Dedifferentiated amniotic fluid mesenchymal stem cell (primary cell): ENCODE data around the gene PVALEF.

Source experiments
- DNase-seq: peaks from one replicate; pipeline ENCODE4 v3.0.0-alpha.2; 2016; ENCODE audit errors: extremely low spot score

Gene PVALEF

DNA sequence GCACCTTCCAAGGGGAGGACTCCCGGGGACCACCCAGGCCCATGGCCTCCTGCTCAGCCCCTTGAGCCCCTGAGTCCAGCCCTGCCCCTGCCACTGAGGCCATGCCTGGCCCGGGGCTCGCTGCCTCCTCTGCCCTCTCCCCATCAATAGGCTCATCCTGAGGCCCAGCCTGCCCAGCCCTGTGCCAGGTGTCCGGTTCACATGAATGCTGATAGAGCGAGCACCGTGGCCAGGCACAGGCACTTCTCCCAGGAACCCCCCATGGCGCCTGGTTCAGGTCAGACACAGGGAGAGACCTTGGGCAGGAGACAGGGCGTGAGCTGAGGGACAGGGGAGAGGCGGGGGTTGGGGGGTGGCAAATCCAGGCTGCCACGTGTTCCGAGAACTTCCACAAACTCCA lies 2.8 kb upstream of the PVALEF start:
- DNase-seq, result no peak

DNA sequence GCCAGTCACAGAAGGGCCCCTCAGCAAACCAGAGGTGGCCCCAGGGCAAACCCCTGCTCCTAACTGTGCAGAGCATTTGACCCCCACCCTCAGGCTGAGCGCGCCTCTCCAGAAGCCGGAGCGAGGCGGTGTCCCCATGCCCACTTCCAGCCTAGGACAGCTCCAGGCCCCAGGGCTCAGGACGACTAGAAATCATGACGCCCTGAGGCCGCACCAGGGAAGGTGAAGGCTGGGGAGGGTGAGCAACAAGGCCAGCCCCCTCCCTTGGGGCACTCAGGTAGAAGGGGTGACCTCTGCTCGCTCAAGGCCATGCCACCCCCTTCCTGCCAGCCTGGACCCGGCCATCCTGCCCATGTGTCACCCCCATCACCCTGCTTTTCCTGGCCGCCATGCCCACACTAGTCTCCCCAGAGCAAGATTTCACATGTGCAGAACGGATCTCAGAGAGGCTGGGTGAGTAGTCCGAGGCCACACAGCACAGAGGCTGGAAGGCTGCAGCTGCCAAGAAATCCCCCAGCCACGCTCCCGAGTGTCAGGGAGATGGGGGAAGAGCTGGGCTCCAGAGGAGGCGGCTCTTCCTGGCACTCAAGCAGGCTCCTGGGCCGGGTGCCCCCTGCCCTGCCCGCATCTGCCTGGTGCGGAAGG lies 2.1 kb upstream of the PVALEF start:
- no peak for DNase-seq

DNA sequence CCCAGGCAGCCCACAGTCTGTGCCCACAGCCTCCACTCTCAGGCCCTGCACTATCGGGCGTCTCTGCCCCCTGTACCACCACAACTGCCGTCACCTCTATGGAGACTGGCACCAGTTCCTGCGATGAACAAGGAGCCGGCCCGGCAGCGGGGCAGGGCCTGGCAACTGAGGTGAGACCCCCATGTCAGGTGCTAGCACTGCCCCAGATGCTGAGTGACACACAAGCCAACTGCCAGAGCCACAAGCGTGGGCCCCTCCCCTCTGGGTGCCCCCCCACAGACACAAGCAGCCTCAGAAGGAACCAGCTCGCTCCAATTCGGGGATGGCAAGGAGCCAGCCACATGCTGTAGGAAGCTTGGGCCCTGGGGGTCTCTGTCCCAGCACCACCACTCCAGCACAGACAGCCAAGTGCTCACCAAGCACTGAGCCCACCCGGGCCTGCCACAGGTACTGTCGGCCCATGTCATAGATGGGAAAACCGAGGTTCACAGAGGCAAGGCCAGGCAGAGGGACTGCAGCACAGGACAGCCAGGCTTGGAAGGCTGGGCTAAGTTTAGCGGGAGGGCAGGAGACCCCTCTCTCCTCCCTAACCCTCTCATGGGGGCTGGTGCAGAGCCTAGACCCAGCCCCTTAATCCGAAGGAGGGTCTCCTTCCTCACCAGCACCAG lies 1.5 kb upstream of the PVALEF start:
- DNase-seq, result no peak

DNA sequence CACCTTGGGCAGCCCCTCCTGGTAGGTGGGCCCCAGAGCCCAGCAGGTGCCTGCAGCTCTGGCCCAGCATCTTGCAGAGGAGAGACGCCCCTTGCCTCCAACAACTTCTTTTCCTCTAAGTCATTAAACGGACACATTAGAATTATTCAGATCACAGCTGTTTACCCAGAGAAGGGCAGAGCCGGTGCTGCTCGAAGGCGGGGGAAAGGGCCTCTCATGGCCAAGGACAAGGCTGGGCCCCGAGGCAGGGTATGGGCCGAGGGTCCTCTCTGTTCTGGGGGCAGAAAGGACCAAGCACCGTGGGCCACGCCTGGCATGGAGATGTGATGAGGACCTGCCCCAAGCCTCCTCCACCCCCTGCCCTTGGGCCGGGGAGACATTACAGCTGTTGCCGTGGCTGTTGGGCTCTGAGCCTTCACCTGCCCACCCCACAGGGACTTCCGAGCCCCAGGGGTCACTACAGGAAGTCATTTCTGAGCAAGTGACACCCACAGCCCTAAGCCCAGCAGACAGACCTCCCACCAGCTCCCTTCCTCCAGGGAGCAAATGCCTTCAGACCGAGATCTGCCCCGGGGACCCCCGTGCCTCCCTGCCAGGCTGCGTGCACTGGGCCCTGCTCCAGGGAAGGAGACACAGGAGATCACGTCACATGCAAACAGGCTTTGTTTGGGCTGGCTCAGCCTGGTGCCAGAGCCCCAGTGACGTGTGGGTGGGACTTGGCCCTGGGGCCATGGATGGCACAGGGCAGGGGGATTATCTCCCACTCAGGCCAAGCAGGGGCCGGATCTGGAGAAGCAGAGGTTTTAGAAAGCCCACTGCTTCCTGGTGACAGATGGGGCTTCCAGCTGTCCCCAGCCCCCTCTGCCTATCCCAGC lies 699 bp upstream of the PVALEF start:
- DNase-seq, result no peak

DNA sequence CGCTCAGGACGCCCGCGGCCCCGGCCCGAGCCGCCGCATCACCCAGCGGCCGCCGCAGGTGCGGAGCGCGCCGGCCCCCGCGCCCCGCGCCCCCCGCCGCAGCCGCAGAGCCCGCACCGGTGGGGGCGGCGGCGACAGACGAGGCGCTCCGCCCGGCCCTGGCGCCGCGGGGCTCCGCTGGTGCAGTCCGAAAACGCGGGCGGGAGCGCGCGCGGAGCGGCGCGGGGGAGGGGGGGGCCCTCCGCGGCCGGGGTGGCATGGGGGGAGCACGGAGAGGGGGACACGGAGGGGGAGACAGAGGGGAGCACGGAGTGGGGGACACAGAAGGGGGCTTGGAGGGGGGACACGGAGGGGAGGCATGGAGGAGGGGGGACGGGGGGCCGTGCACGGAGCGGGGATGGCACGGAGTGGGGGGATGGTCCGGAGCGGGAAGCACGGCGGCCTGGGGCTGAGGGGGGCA lies 756 bp downstream of the PVALEF start, which contains the start of gene AATK:
Gene AATK (minus strand): TSS at position 189 of the 460 bp plus-strand sequence. CDS start 229 bp downstream, outside the sequence.
- DNase-seq, result no peak

DNA sequence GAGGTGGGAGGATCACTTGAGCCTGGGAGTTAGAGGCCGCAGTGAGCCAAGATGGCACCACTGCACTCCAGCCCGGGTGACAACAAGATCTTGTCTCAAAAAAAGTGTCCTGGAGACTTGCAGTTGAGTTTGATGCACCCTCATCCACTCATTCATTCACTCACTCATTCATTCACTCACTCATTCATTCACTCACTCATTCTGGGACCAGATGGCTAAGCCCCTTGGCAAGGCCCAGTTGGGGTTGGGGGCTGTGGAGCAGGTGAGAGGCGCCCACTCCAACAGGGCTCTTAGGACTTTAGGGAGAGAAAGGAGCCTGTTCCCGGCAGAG lies 1.9 kb downstream of the PVALEF start:
- no peak for DNase-seq

DNA sequence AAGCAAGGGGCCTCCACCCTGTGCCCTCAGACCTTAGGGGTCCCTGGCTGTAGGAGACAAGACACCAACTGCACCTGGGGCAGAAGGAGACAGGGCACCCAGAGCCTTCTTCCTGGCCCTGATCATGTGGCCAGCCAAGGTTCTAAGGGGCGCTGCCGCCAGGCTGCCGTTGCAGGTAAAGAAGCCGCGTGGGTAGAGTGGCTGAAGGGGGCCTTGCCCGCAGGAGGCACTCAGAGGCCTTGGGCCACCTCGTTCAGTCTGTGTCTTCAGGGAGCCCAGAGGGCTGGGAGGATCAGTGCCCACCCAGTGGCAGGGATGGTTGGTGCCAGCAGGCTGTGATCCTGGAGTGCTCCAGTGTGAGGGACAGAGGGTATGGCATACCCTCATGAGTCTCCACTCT lies 2.3 kb downstream of the PVALEF start:
- DNase-seq, result no peak

DNA sequence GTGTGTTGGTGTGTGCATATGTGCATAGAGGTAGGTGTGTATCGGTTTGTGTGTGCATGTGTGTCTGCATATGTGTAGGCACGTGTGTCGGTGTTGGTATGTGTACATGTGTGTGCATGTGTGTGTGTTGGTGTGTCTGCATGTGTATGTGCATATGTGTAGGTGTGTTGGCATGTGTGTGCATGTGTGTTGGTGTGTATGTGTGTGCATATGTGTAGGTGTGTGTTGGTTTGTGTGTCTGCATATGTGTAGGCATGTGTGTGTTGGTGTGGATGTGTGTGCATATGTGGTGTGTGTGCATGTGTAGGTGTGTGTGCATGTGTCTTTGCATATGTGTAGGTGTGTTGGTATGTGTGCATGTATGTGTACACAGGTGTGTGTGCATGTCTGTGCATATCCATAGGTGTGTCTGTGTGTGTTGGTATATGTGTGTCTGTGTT lies 4.6 kb downstream of the PVALEF start:
- DNase-seq, result no peak

DNA sequence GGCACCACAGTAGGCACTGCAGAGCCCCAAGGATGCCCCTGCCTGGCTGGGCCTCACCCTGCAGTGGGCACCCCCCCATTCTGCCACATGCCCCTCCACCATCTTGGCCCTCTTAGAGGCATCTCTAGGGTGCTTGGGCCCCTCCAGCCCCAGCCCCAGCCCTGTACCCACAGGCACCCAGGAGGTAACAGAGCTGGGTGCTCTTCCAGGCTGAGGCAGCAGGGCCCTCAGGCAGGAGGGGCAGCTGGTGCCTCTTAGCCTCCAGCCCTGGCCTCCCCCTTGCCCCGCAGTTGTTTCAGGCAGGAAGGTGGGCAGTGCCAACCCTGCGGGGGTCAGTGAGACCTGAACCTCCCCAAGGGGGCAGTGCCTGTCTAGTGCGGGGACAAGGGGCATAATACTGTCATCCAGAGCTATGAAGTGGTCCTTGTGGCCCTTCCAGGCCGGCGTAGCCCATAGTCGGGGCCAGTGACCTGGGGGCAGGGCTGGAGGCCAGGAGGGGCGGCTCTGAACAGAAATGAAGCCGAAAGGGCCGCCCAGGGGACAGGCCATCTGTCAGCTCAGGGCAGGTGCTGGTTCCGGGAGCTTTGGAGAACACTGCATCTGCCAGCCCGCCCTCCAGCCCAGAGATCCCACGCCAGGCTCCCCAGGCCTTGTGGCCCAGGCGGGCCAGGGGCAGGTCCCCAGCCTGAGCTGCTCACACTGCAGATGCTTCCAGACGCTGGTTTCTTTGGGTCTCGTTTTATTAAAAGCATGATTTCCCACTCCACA lies 5.6 kb downstream of the PVALEF start:
- DNase-seq, result no peak

DNA sequence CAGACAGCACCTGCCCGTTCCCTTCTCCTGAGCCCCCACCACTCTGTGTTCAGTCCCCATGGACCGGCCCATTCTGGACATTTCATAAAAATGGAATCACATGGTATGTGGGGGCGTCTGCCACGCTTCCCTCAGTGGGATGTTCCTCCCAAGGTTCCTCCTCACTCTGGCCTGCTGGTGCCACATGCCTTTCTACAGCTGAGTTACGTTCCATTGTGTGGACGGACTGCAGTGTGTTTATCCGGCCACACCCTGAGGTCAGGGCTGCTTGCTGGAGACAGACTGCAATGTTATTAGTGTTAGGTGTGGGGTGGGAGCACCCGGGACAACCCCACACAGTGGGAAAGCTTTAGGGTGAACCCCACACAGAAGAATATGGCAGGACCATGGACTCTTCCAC lies 6.6 kb downstream of the PVALEF start:
- no peak for DNase-seq

DNA sequence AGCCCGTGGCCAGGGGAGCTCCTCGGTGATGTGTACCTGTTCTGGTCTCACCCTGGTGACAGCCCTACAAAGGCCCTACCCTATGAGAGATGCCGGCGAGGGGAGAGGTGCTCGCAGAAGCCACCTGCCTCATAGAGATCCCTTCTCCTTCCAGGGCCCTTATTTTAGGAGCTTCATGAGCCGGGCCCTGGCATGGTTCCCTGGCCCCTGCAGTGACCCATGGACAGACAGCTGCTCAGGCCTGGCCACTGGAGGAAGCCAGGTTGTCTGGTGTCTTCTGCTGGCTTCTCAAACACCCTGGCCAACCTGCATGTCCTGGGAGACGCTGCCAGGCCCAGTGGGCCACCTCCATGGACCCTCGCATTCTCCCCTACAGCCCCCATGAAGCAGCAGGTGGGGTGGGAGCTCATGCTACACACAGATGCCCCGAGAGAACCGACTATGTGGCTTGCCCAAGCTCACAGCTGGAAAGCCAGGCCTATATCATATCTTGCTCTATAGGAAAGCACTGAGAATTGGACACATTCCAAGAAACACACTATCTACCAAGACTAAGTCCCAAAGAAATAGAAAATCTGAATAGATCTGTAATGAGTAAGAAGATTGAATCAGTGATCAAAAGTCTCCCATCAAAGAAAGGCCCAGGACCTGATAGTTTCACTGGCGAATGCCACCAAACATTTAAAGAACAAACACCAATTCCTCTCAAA lies 7.9 kb downstream of the PVALEF start:
- DNase-seq, result no peak

DNA sequence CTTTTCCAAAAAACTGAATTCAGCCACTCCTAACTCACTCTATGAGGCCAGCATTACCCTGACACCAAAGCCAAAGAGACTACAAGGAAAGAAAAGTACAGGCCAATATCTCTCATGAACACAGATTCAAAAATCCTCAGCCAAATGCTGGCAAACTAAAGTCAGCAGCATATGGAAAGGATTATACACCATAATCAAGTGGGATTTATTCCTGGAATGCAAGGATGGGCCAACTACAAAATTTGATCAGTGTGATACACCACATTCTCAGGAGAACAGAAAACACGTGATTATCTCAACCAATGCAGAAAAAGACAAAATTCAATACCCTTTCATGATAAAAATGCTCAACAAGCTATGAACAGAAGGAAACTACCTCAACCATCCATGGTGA lies 8.5 kb downstream of the PVALEF start:
- DNase-seq, result peak; percentile 61

DNA sequence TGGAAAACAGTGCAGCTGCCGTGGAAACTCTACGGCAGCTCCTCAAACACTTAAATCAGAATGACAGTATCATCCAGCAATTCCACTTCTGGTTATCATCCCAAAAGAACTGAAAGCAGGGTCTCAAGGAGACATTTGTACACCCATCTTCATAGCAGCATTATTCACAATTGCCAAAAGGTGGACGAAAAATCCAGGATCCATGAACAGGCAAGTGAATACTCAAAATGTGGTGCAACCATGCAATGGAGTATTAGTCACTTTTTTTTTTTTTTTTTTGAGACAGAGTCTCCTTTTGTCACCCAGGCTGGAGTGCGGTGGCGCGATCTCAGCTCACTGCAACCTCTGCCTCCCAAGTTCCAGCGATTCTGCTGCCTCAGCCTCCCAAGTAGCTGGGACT lies 11.4 kb downstream of the PVALEF start:
- DNase-seq, result no peak

DNA sequence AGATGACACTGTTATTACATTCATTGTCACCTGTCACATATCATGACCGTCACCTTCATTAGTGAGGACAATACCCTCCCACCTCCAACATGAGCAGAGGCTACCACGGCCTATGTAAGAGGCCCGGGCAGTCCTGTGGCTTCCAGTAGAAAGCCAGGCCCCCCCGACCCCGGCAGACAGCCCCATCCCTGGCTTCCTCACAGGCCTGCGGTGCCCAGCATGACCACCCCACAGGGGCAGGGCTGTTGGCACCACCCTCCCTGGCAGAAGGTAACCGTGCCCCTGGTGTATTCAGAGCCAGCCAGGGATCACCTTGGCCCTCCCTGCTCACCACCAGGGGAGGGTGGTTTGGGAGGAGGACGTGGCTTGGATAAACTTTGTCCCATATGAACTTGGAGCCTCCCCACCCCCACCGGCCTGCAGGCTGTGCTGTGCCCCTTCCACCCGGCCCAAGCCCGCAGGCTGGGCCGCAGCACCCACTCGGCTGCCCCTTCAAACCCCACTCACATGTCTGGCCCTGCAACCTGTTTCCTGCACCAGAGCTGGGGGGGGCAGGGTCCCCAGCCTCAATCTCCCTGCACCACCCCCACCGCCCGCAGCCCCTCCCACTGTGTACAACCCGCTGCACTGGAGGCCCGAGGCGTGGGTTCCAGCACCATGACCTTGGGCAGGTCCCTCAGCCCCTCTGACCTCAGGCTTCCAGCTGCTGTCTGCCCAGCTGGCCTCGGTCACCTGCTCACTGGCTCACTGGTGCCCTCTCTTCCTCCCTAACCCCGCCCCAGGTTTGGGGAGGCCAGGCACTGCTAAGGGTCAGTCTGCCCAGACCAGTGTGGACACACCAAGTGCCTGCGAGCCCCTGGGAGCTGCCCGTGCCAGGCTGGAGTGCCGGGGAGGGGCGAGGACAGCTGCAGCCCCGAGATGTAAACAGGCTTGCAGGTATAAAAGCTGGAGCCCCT lies 13.1 kb downstream of the PVALEF start:
- DNase-seq, result no peak

DNA sequence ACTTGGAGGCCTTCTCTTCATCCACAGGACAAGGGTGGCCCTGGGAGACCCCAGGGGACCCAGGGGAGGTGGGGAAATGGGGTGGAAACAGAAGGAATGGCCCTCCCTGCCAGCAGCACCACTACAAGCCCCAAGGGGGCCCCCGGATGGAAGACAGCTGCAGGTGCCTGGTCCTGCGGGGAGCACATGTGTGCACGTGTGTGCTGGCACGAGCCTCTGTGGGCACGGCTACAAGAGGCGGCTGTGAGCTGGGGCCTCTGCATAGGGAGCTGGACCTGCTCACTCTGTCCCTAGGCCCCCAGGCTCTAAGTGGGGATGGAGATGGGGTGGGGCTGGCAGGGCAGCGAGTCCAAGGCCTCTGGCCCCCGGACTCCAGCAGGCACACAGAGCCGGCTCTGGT lies 13.9 kb downstream of the PVALEF start:
- DNase-seq, result no peak

DNA sequence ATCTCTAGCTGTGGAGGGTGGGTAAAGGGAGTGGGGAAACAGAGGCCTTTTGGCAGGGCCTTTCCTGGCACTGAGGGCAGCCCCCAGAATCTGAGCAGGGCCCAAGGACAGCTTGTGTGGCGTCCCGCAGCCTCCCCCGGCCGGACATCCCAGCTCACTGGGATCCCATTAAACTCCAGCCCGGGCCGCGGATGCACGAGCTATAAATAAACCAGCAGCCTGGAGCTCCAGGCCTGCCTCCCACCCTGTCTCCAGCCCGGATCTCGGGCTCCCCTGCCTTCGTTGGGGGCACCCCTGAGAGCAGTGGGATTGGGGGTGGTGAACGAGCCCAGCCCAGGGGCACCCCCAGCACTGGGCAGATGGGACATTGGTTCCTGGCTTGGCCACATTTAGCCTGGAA lies 14.6 kb downstream of the PVALEF start:
- no peak for DNase-seq

DNA sequence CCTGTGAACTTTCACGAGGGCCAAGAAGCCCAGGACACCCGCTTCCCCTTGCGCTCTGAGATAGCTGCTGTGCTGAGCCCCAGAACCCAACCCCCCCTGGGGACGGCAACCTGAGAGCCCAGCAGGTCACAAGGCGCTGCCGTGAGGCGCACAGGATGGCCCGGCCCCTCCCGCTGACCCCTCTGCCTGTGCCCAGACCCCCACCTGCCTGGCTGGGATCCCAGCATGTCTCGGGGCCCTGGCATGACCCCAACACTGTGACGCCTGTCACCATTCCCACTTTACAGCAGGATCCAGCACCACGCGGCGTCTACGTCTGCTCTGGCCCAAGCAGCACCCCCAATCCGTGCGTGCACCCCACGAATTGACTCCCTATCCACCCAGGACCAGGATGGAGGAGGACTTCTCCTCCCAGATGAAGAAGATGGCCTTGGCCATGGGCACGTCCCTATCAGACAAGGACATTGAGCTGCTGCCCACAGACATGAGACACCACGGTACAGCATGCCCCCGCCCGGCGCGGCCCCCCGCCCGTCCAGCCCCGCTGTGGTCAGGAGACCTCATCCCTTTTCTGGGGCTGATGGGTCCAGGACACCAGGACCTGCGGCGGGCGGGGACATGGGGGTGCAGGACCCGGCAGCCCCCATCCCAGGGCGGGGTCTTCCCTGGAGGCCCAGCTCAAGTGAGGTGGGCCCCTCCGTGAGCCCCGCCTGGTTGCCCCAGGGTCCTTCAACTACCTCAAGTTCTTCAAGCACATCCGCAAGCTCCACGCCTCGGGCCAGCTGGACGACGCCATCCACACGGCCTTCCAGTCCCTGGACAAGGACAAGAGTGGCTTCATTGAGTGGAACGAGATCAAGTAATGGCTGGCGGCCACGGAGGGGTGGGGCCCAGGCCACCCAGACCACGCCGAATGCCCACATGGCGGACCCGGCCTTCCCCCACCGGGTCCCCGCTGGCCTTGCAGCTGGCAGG lies 15.8 kb downstream of the PVALEF start:
- DNase-seq, result no peak

DNA sequence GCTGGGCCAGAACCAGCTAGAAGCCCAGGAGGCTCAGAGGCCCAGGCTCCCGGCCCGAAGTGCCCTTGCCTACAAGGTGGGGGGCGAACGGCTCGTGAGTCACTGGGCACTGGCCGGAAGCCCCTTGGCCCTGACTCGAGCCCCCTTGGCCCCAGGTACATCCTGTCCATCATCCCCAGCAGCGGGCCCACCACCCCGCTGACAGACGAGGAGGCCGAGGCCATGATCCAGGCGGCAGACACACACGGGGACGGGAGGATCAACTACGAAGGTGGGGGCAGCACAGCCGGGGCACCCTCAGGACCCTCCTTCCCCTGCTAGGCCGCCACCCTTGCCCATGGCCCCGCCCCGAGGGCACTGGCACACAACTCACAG lies 16.5 kb downstream of the PVALEF start:
- no peak for DNase-seq

DNA sequence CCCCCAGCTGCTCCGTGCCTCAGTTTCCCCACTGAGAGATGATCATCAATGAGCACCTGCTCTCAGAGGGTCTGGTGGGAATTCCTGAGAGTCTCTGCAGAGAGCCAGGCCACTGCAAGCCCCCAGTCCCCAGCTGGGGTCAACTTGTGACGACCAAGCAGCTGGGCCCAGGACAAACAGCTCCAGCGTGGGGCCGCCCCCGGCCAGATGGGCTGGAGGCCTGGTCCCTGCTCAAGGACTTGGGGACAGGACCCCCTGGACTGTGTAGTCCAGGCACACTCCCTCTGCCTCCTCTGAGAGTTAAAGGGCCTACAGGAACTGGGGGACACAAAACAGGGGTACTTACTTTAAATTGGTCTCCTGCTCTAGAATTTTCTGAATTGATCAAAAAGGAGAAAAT lies 17.3 kb downstream of the PVALEF start:
- no peak for DNase-seq
